CD4-positive, alpha-beta T cell treated with Interleukin-10 for 1 hour (primary cell): ENCODE data around the gene DNAJC25.
"Not testable (repeated sequence)": the region's sequence is repeated elsewhere in the genome, so short reads cannot be mapped to it uniquely, and the experiment has no call there.

Source experiments
- DNase-seq: peaks from one replicate; pipeline ENCODE4 v3.0.0-alpha.2; 2020

Gene DNAJC25

GRCh38 chr9:111628411-111628810 lies 2.7 kb upstream of the DNAJC25 start:
- DNase-seq, result no peak

- DNase-seq, result no peak
Measured at GRCh38 chr9:111630182-111630963, 761 bp upstream of the DNAJC25 start.

DNA sequence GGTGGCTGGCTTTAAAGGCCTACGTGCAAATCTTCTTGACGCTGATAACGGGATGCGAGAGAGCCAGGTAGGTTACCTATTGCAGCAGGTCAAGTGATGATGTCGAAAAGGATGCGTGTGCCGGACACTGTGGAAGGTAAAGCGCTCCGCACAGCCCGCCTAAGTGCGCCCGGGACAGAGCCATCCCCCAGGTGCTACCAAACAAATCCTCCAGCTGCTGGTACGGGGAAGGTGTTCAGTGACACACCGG lies 245 bp upstream of the DNAJC25 start:
- DNase-seq, result no peak

GRCh38 chr9:111632060-111632459 lies 926 bp downstream of the DNAJC25 start:
- DNase-seq, result peak; percentile 2

DNA sequence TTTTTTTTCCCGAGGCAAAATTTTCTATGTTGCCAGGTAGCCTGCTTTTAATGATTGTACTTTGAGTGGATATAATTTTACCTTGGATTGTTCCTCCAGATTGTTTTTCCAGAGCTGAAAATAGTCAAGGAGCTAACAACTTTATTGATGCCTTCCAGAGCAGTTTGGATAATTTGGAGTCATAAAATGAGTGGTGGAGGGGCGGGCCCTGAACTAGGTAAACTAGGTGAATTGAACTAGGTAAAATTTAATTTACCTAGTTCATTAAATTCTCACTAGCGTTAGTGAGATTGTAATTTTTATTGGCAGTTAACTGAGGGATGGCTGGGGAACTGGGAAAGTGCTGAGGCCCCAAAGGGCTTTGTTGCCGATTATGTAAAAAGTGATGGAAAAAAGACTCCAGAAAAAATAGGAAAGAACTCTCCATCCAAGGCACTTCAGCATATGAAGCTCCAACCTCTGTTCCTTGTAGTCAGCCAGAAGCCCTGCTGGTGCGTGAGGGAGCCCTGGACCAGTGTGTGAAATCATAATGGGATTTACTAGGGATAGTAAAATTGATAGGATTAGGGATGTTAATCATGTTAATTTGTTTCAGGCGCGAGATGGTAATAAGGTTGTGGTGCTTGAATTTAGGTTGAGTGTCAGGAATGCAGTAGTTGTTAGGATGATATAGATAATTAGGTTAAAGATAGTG lies 1.7 kb downstream of the DNAJC25 start:
- no peak for DNase-seq

DNA sequence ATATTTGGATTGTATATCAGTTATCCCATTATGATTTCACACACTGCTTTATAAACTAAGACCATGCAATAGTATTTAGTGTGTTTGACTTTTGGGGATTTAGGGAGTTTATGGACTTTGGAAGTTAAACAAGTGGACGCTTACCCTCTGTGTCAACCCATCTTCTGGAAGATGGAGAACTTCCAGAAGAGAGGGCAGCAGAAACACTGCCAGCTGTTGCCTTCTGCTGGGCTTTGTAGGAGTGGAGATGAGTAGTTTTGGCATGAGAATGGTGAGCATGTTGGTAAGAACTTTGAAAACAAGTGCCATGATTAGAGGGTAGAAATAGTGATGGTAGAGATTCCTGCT lies 2.2 kb downstream of the DNAJC25 start:
- no peak for DNase-seq

DNA sequence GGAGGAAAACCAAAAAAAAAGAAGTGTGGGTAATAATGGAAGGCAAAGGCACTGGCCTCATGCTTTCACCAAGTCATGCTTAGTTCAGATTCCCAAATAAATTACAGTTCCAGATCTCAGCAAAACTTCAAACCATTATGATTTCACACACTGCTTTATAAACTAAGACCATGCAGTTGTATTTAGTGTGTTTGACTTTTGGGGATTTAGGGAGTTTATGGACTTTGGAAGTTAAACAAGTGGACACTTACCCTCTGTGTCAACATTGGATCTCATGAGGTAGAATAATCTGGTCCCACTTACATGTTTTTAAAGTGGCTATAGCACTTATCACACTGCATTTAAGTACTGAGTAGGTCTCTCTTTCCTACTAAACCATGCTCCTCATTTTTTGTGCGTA lies 3.7 kb downstream of the DNAJC25 start:
- DNase-seq, result no peak

- DNase-seq, result no peak
Measured at GRCh38 chr9:111637421-111637950, 6.4 kb downstream of the DNAJC25 start.

GRCh38 chr9:111644195-111644772 lies 13.2 kb downstream of the DNAJC25 start:
- DNase-seq, result no peak

DNA sequence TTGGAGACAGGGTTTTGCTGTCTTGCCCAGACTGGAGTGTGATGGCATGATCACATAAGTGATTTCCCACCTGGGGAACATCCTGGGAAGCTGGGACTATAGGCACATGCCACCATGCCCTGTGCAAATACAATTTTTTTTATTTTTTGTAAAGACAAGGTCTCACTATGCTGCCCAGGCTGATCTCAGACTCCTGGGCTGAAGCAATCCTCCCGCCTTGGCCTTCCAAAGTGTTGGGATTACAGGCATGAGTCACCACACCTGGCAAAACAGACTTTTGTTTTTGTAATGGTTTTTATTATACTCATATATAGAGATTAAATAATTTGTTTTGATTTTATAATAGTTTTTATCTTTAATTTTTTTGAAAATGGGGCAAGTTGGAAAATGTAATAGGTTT lies 14.7 kb downstream of the DNAJC25 start:
- no peak for DNase-seq

DNA sequence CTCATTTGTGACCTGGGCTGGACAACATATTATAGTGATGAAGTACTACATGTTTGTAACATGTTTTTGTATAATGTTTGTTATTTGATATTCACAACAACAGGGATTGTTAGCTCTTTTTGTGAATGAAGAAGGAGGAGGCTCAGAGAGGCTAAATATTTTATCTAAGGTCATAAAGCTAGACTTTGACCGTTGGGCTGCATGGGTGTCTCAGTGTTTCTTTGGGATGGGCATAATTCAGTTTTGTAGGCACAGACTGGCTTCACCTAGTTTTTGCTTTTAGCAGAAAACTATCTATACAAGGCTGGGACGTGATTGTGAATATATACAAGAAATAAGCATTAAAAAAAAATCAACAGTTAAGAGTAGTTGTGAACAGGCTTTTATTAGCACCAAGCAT lies 15.3 kb downstream of the DNAJC25 start:
- DNase-seq, result no peak

DNA sequence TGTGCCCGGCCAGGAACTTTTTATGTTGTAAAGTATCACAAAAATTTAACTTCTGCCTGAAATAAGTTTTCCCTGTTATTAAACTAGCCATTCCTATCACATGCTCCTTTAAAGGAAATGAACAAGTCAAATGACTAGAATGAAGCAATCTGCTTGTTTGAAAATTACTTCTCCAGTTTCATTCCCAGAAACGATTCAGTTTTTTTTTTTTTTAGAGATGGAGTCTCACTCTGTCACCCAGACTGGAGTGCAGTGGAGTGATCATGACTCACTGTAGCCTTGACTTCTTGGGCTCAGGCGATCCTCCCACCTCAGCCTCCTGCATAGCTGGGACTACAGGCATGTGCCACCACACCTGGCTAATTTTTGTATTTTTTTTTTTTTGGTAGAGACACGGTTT lies 16.9 kb downstream of the DNAJC25 start:
- no peak for DNase-seq

GRCh38 chr9:111649016-111649415 lies 17.9 kb downstream of the DNAJC25 start:
- no peak for DNase-seq

DNA sequence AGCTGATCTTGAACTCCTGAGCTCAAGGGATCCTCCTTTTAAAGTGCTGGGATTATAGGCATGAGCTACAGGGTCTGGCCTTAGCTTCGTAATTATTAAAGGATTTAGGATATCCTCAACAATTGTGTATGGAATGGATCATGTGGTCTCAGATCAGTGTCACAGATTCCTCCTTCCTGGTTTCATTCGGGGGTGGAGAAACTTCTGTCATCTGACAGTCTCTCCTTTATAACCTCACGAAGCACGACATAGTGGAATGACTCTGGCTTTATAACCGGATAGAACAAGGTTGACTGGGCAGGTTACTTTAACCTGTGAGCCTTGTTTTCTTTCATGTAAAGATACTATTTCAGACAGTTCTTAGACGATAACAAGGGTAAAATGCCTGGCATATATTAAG lies 25.9 kb downstream of the DNAJC25 start:
- DNase-seq, result no peak

GRCh38 chr9:111658943-111659342 lies 27.8 kb downstream of the DNAJC25 start:
- DNase-seq, result no peak

DNA sequence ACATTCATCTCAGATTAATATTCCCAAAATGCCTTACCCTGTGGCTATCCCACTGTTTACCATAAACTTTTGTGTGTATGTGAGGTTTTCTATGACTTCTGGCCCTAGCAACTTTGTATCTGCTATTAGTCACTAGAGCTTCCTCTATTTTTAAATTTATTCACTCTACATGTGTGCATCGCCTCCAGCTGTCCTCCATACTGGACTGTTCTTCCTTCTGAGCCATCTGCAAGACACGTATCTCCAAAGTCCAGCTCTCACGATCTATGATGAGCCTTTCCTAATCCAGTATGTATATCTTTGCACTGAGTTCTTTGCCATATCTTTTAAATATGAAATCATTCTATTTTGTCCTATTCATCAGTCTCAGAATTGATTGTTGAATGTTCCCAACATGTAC lies 28.6 kb downstream of the DNAJC25 start:
- no peak for DNase-seq

DNA sequence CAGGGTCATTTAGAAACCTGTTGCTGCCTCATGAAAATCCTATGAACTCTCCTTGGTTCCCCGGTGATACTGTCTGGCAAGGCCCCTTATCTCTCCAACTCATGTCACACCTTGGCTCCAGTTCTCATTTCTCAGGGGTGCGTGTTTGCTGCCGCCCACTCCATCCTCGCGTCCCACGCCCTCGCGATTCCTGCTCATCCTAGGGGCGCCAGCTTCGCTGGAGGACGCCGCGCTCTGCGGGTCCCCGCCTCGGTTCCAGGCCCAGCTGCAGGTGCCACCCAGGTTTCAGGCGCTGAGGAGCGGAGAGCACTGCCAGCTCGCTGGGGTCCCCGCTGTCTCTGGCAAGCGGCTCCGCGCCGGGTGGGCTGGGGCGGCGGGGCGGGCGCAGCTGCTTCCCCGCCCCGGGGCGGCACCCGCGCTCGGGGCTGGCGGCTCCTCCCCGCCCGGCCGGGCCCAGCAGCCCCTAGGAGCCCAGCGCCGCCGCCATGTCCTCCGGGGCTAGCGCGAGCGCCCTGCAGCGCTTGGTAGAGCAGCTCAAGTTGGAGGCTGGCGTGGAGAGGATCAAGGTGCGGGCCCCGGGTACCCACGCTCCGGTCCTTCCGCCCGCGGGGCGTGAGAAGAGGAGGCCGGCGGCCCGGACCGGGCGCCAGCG lies 30.1 kb downstream of the DNAJC25 start, which contains the start of gene GNG10:
TSS of gene GNG10 (plus strand) at position 456 of the 652 bp plus-strand sequence. CDS start at position 486, 30 bp downstream.
- DNase-seq, result peak; percentile 72

DNA sequence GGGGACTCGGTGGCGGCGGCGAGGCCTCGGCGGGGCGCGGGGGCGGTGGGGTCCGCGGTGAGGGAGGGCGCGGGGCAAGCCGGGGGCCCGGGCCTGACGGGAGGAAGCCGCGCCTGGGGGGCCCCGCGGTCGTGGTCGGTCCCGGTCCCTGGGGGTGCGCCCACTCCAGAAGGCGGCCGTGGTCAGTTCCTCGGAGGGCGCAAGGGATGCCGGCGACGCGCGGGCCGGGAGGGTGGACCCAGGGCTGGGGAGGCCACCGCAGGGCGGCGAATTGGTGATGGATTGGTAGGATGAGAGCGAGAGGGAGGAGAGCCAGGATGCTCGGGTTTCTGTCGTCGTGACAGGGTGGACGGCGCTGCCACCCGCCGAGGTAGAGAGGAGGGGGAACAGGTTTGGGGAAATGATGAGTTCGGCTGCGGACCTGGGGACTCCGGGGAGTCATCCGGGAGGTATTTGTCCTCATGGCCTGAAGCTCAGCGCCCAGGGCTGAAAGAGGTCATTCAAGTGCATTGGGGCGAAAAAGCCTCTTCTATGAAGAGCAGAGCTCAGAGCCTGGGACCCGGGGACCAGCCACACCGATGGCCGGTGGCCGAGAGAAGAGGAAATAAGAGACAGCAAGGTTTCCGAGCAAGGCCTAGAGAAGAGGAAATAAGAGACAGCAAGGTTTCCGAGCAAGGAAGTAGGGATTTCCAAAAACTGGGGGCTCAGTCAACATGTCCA lies 30.8 kb downstream of the DNAJC25 start:
- DNase-seq, result peak; percentile 37

DNA sequence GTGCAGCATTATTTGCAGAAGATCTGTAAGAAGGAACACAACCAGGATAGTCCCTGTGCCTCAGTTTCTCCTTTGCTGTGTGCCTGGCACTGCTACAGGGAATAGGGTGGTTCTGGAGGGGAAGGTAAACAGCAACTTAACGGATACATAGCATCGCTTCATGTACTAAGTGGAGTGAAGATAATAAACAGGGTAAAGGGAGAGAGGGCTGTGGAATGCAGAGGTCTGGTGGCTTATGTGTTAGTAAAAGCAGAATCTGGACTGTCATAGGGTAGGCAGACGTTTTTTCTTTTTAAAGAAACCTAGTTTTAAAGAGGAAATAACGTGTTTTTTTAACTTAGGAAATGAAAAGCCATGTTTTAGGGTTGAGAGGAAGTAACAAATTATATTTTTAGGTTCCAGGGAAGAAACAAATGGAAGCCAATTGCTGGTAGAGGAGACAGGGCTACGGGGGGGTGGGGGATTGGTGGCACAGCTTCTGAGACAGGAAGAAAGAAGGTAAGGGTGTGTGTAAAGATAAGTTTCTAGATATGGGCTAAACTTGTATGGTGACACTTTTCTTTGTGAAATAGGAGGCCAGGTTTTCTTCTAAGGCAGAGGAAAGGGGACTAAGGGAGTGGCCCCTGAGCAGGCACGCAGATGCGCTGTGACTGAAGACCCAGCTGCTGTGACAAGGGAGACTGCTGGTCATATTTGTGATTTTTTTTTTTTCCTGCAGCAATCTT lies 31.6 kb downstream of the DNAJC25 start:
- DNase-seq, result peak; percentile 26

DNA sequence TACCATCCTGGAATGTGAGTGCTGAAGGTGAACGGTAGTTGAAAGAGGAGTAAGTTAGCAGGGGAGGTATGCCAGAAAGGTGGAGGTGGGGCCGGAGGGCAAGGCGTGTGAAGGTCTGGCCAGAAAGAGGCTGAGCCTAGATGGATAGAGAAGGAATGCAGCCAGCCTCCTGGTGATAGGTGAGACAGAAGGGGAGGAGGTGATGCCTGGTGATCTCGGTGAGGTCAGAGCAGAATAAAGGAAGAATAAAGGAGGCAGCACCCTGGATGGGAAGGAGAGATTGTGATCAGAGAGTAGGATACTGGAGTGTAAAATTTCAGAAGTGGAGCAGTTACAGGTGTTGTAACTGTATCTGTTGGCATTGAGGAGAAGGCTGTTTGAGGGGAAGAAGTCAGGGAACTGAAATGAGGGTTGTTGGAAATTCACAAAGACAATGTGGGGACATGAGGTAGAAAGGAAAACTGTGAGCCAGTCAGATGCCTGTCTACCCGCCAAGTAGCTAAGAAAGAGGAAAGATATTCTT lies 32.2 kb downstream of the DNAJC25 start:
- no peak for DNase-seq

GRCh38 chr9:111668026-111668573 lies 37.0 kb downstream of the DNAJC25 start:
- no peak for DNase-seq

DNA sequence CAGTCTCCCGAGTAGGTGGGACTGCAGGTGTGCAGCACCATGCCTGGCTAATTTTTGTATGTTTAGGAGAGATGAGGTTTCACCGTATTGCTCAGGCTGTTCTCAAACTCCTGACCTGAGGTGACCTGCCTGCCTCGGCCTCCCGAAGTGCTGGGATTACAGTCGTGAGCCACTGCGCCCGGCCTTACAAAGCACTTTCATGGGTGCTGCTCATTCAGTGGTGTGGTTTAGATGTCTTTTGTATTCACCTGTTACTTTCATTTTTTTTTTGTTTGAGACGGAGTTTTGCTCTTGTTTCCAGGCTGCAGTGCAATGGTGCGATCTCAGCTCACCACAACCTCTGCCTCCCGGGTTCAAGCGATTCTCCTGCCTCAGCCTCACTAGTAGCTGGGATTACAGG lies 37.5 kb downstream of the DNAJC25 start:
- DNase-seq, result not testable (repeated sequence)
